ENCODE results near the gene IFIT1B. TPM values are rescaled to one million over a fixed set of nuclear protein-coding genes. Genes with fewer than 3 reads are reported as not detected.
"Not testable (repeated sequence)": the region's sequence is repeated elsewhere in the genome, so short reads cannot be mapped to it uniquely, and the experiment has no call there.

The IFIT1B gene
- total RNA-seq, 1 experiment from 2014 or later: not detected

- TF ChIP-seq, protein P1, sequence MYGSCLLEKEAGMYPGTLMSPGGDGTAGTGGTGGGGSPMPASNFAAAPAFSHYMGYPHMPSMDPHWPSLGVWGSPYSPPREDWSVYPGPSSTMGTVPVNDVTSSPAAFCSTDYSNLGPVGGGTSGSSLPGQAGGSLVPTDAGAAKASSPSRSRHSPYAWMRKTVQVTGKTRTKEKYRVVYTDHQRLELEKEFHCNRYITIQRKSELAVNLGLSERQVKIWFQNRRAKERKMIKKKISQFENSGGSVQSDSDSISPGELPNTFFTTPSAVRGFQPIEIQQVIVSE (CRISPR knock-in tag; IDR thresholded peaks at IDR 0.05; ENCODE audit: borderline replicate concordance): no peak
Measured at GRCh38 chr10:89382757-89383156, 4.9 kb downstream of the IFIT1B start (continued).

DNA sequence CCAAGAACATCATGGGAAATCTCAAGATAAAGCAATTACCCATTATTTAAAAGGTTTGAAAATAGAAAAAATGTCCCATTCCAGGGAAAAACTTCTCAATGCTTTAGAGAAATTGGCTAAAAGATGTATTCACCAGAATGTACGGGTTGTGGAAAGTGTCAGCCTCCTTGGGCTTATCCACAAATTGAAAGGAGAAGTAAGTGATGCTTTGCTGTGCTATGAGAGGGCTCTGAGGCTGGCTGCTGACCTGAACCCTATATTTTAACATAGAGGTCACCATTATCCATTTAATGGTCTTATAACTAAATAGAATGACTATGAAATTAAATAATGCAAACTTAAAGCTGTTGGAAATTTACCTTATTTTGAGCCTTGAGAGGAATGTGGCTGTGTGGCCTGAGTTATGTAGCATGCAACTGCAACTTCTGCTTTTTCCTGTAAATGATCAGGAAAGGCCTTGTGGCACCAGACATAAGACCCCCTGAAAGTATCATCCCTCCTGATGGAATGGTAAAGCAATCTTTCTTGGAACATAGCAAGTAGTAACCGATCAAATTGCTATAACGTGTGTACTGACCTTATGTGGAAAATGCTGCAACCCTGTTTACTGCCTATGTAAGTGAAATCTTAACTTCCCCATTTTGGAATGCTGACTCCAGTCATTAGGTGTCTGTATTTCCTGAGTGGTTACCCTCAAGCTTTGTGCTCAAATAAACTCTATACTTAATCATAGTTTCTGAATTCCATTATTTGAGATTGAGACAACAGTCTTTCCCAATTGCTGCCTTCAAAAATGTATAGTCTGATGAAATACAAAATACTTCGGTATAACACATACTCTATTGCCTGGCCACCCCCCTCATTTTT lies 6.9 kb downstream of the IFIT1B start:
- ATAC-seq (no peak), DNase-seq (ENCODE audit: low spot score) (no peak)
- H3K36me3 Mint-ChIP-seq: no peaks in the 10 kb centered on the region
- ChIA-PET POLR2A (no interaction called here), CTCF (interaction anchor here (1.0 kb wide), 1 partner anchor 15 kb away, joined by 7 read pairs; no protein-coding TSS in a partner anchor)
- H3K27ac Mint-ChIP-seq: no peak overlapping the region
- TF ChIP-seq NR2C2 (CRISPR knock-in tag; IDR thresholded peaks at IDR 0.05): no peak
- no peaks in the 10 kb centered on the region for H3K9me3 Mint-ChIP-seq
- no peak overlapping the region for H3K4me3 Mint-ChIP-seq
- H3K4me1 Mint-ChIP-seq: peaks cover 9% of the 10 kb centered on the region
- H3K27me3 Mint-ChIP-seq (ENCODE audit: low read depth): no peaks in the 10 kb centered on the region

DNA sequence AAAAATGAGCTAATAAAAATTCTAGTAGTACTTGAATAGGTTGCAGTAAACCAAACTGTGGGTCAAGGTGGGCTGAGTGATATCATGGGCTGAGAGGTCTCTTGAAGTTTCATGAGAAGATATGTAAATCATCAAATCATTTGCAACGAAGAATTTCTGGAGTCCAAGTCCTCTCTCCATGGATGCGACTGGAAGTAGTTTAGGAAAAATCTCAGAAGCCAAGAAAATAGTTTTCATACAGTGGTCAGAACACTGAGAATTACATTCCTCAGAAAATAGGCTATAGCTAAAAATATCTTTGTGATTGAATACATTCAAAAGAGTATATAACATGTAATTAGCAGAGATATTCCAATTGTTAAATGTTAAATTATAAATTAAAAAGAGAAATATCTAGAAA lies 10.9 kb downstream of the IFIT1B start:
- H3K4me3 Mint-ChIP-seq: no peak overlapping the region
- ChIA-PET CTCF (interaction anchor here (0.5 to 1.3 kb wide), 12 partner anchors 8 to 173 kb away, joined by 3 to 11 read pairs (median 3); no protein-coding TSS in a partner anchor), POLR2A (no interaction called here)
- H3K36me3 Mint-ChIP-seq: no peaks in the 10 kb centered on the region
- no peak for DNase-seq (ENCODE audit: low spot score)
- H3K27ac Mint-ChIP-seq: no peak overlapping the region; the same call in 1 of the 2 replicates
- H3K27me3 Mint-ChIP-seq (ENCODE audit: low read depth): no peaks in the 10 kb centered on the region
- TF ChIP-seq ZNF138 (CRISPR knock-in tag; conservative IDR thresholded peaks at IDR 0.05) (no peak), ZSCAN18 (CRISPR knock-in tag; IDR thresholded peaks at IDR 0.05) (no peak)
- no peaks in the 10 kb centered on the region for H3K9me3 Mint-ChIP-seq
- no peak for ATAC-seq
- H3K4me1 Mint-ChIP-seq: peaks cover 21% of the 10 kb centered on the region

- DNase-seq (ENCODE audit: low spot score) (no peak), ATAC-seq (peak; percentile 67)
- POLR2A ChIA-PET: no interaction called here
- CTCF ChIA-PET: interaction anchor here (0.7 to 1.3 kb wide), 15 partner anchors 9 to 173 kb away, joined by 3 to 11 read pairs (median 4); partner anchors contain the start of genes IFIT2 and LIPA
- Mint-ChIP-seq H3K27ac (no peak overlapping the region), H3K4me1 (peaks cover 21% of the 10 kb centered on the region), H3K27me3 (ENCODE audit: low read depth) (no peaks in the 10 kb centered on the region), H3K36me3 (no peaks in the 10 kb centered on the region), H3K9me3 (no peaks in the 10 kb centered on the region), H3K4me3 (no peak overlapping the region)
- TF ChIP-seq ZNF121 (CRISPR knock-in tag; IDR thresholded peaks at IDR 0.05) (no peak), NR1H2 (CRISPR knock-in tag; IDR thresholded peaks at IDR 0.05) (no peak)
- TF ChIP-seq, protein P2, sequence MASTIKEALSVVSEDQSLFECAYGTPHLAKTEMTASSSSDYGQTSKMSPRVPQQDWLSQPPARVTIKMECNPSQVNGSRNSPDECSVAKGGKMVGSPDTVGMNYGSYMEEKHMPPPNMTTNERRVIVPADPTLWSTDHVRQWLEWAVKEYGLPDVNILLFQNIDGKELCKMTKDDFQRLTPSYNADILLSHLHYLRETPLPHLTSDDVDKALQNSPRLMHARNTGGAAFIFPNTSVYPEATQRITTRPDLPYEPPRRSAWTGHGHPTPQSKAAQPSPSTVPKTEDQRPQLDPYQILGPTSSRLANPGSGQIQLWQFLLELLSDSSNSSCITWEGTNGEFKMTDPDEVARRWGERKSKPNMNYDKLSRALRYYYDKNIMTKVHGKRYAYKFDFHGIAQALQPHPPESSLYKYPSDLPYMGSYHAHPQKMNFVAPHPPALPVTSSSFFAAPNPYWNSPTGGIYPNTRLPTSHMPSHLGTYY (CRISPR knock-in tag; IDR thresholded peaks at IDR 0.05): no peak
Measured at GRCh38 chr10:89389254-89389653, 11.4 kb downstream of the IFIT1B start.

- H3K9me3 Mint-ChIP-seq: no peaks in the 10 kb centered on the region
- TF ChIP-seq SOX15 (CRISPR knock-in tag; IDR thresholded peaks at IDR 0.05) (no peak), ZNF671 (CRISPR knock-in tag; IDR thresholded peaks at IDR 0.05) (no peak), ZNF512 (CRISPR knock-in tag; IDR thresholded peaks at IDR 0.05; ENCODE audit: borderline replicate concordance) (no peak)
- TF ChIP-seq, protein P2 (CRISPR knock-in tag; IDR thresholded peaks at IDR 0.05): no peak
- no peak overlapping the region for H3K4me3 Mint-ChIP-seq
- POLR2A ChIA-PET: no interaction called here
- H3K36me3 Mint-ChIP-seq: no peaks in the 10 kb centered on the region
- CTCF ChIA-PET: interaction anchor here (1.1 kb wide), 1 partner anchor 89 kb away, joined by 4 read pairs; the partner anchor contains the start of gene IFIT2
- peaks cover 21% of the 10 kb centered on the region for H3K4me1 Mint-ChIP-seq
- no peak for ATAC-seq
- peak overlapping the region; percentile 13 for H3K27ac Mint-ChIP-seq
- DNase-seq (ENCODE audit: low spot score): no peak
- H3K27me3 Mint-ChIP-seq (ENCODE audit: low read depth): no peaks in the 10 kb centered on the region
Measured at GRCh38 chr10:89390476-89391225, 12.8 kb downstream of the IFIT1B start.

DNA sequence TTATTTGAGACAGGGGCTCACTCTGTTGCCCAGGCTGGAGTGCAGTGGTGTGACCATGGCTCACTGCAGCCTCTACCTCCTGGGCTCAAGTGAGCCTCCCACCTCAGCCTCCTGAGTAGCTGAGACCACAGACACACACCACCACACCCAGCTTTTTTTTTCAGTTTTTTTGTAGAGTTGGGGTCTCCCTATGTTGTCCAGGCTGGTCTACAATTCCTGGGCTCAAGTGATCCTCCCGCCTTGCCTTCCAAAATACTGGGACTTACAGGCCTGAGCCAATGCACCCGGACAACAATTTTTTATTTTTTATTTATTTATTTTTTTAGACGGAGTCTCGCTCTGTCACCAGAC lies 13.3 kb downstream of the IFIT1B start:
- H3K27ac Mint-ChIP-seq; POLR2A ChIA-PET; ATAC-seq; H3K36me3 Mint-ChIP-seq; CTCF ChIA-PET; H3K4me3 Mint-ChIP-seq; DNase-seq (ENCODE audit: low spot score); H3K9me3 Mint-ChIP-seq; H3K27me3 Mint-ChIP-seq (ENCODE audit: low read depth): not testable (repeated sequence)
- H3K4me1 Mint-ChIP-seq: peaks cover 18% of the 10 kb centered on the region

All from WTC11 (cell line).